DOHH2 (cell line): ENCODE data around the gene MRPS12.

Source experiments
- H3F3A ChIP-seq: fragments of 200-600 bp; sonication (generic), shearing (Covaris generic); 2 replicates; pipeline ENCODE4 v1.6.0; 2016; ENCODE audit warnings: antibody characterized with exemption, mild to moderate bottlenecking; ENCODE audit not compliant: control insufficient read depth, insufficient read depth
- H3K27ac ChIP-seq: fragments of 200-600 bp; sonication (generic); 2 replicates; pipeline ENCODE4 v1.5.1; 2014; ENCODE audit warnings: low read depth, mild to moderate bottlenecking, low read length, moderate library complexity
- H3K27me3 ChIP-seq: fragments of 200-600 bp; sonication (generic); 2 replicates; pipeline ENCODE4 v1.6.1; 2014; ENCODE audit warnings: mild to moderate bottlenecking, low read length, mixed read lengths; ENCODE audit not compliant: control insufficient read depth
- H3K36me3 ChIP-seq: fragments of 200-600 bp; sonication (generic); 2 replicates; pipeline ENCODE4 v1.6.1; 2014; ENCODE audit warnings: mild to moderate bottlenecking, low read length, moderate library complexity, mixed read lengths; ENCODE audit not compliant: control insufficient read depth
- H3K4me1 ChIP-seq: fragments of 200-600 bp; sonication (generic); 2 replicates; pipeline ENCODE4 v1.6.1; 2014; ENCODE audit warnings: mild to moderate bottlenecking, low read length, mixed read lengths; ENCODE audit not compliant: control insufficient read depth
- H3K4me2 ChIP-seq: fragments of 200-600 bp; sonication (generic); 2 replicates; pipeline ENCODE4 v1.6.0; 2014; ENCODE audit warnings: mild to moderate bottlenecking, low read length, moderate library complexity
- H3K4me3 ChIP-seq: fragments of 200-600 bp; sonication (generic); 2 replicates; pipeline ENCODE4 v1.5.1; 2014; ENCODE audit warnings: mild to moderate bottlenecking, low read length, mixed read lengths
- H3K79me2 ChIP-seq: fragments of 200-600 bp; sonication (generic); 2 replicates; pipeline ENCODE4 v1.6.1; 2014; ENCODE audit warnings: mild to moderate bottlenecking, low read length, mixed read lengths; ENCODE audit not compliant: control insufficient read depth
- H3K9me2 ChIP-seq: fragments of 200-600 bp; sonication (generic); replicated peaks from 2 replicates; pipeline ENCODE4 v1.6.1; 2014; ENCODE audit warnings: mild to moderate bottlenecking, low read length, mixed read lengths; ENCODE audit not compliant: control insufficient read depth
- H3K9me3 ChIP-seq: fragments of 200-600 bp; sonication (generic); 2 replicates; pipeline ENCODE4 v1.6.1; 2014; ENCODE audit warnings: antibody characterized with exemption, low read length, mixed read lengths; ENCODE audit not compliant: control insufficient read depth, insufficient read depth
- H4K20me1 ChIP-seq: fragments of 200-600 bp; sonication (generic); 2 replicates; pipeline ENCODE4 v1.6.0; 2014; ENCODE audit warnings: low read depth, mild to moderate bottlenecking, antibody characterized with exemption, low read length, moderate library complexity; ENCODE audit not compliant: control insufficient read depth, insufficient read depth
- EZH2phosphoT487 ChIP-seq: fragments of 200-600 bp; sonication (generic); IDR thresholded peaks from 2 replicates; pipeline ENCODE4 v1.6.1; 2017; ENCODE audit warnings: borderline replicate concordance, mild to moderate bottlenecking, antibody characterized with exemption, low read length, moderate library complexity, mixed read lengths
- TF ChIP-seq, protein P1 (sequence below): fragments of 200-600 bp; sonication (generic); IDR thresholded peaks from one replicate; pipeline ENCODE4 v1.5.1; 2014; ENCODE audit warnings: antibody characterized with exemption, mild to moderate bottlenecking, low read depth, low read length; ENCODE audit not compliant: poor library complexity, severe bottlenecking

The MRPS12 gene

GRCh38 chr19:38921420-38922274 lies 9.1 kb upstream of the MRPS12 start:
- H3K27me3 ChIP-seq, result no peaks in the 10 kb centered on the region
- no peaks in the 10 kb centered on the region for H3K9me2 ChIP-seq
- no peak overlapping the region for H3K4me3 ChIP-seq
- H3F3A ChIP-seq, result no peaks in the 10 kb centered on the region
- TF ChIP-seq, protein P1, sequence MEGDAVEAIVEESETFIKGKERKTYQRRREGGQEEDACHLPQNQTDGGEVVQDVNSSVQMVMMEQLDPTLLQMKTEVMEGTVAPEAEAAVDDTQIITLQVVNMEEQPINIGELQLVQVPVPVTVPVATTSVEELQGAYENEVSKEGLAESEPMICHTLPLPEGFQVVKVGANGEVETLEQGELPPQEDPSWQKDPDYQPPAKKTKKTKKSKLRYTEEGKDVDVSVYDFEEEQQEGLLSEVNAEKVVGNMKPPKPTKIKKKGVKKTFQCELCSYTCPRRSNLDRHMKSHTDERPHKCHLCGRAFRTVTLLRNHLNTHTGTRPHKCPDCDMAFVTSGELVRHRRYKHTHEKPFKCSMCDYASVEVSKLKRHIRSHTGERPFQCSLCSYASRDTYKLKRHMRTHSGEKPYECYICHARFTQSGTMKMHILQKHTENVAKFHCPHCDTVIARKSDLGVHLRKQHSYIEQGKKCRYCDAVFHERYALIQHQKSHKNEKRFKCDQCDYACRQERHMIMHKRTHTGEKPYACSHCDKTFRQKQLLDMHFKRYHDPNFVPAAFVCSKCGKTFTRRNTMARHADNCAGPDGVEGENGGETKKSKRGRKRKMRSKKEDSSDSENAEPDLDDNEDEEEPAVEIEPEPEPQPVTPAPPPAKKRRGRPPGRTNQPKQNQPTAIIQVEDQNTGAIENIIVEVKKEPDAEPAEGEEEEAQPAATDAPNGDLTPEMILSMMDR, result no peak
- TF ChIP-seq EZH2phosphoT487, result no peak
- H3K4me2 ChIP-seq, result no peak overlapping the region
- H3K79me2 ChIP-seq, result no peaks in the 10 kb centered on the region
- H3K4me1 ChIP-seq, result no peaks in the 10 kb centered on the region
- no peaks in the 10 kb centered on the region for H4K20me1 ChIP-seq
- H3K27ac ChIP-seq, result no peak overlapping the region
- H3K36me3 ChIP-seq, result peaks cover 27% of the 10 kb centered on the region
- no peaks in the 10 kb centered on the region for H3K9me3 ChIP-seq

DNA sequence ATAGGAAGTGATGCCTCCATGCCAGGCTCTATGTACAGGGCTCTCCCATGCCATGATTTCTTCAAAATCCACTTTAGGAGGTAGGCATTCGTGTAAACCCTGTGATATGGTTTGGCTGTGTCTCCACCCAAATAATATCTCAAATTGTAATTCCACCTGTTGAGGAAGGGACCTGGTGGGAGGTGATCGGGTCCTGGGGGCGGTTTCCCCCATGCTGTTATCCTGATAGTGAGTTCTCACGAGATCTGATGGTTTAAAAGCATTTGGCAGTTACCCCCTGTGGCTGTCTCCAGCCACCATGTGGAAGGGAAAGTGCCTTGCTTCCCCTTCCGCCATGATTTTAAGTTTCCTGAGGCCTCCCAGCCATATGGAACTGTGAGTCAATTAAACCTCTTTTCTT lies 8.3 kb upstream of the MRPS12 start:
- Histone ChIP-seq H3K79me2 (peaks cover 4% of the 10 kb centered on the region; the same call in 1 of the 2 replicates), H3K27ac (no peak overlapping the region), H3K9me3 (no peaks in the 10 kb centered on the region), H3F3A (no peaks in the 10 kb centered on the region), H3K4me2 (no peak overlapping the region), H3K27me3 (no peaks in the 10 kb centered on the region), H4K20me1 (no peaks in the 10 kb centered on the region), H3K4me1 (no peaks in the 10 kb centered on the region), H3K4me3 (no peak overlapping the region), H3K36me3 (peaks cover 27% of the 10 kb centered on the region), H3K9me2 (no peaks in the 10 kb centered on the region)
- TF ChIP-seq, protein P1, result no peak
- TF ChIP-seq EZH2phosphoT487, result no peak

DNA sequence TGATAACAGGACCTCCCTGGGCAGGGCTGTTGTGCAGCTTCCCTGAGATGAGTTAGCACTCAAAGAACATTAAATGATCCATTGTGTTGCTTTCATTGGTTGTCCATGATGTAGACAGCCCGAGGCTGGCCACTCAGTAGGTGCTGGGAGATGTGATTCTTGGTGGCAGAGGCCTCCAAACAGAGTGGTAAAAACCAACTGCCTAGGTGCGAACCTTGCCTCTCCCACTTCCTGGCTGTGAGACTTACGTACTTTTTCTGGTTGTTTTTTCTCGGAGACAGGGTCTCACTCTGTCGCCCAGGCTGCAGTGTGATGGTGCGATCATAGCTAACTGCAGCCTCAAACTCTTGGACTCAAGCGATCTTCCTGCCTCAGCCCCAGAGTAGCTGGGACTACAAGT lies 6.4 kb upstream of the MRPS12 start:
- peaks cover 29% of the 10 kb centered on the region for H3K36me3 ChIP-seq
- H3K27me3 ChIP-seq, result no peaks in the 10 kb centered on the region
- no peak overlapping the region for H3K27ac ChIP-seq
- no peaks in the 10 kb centered on the region for H3K9me2 ChIP-seq
- H3K4me1 ChIP-seq, result peaks cover 5% of the 10 kb centered on the region
- H3K79me2 ChIP-seq, result peaks cover 23% of the 10 kb centered on the region
- no peak for TF ChIP-seq EZH2phosphoT487
- TF ChIP-seq, protein P1, result no peak
- no peaks in the 10 kb centered on the region for H4K20me1 ChIP-seq
- H3K9me3 ChIP-seq, result no peaks in the 10 kb centered on the region
- no peak overlapping the region for H3K4me2 ChIP-seq
- no peaks in the 10 kb centered on the region for H3F3A ChIP-seq
- no peak overlapping the region for H3K4me3 ChIP-seq
